ENCODE measurements around the gene C22orf15.

C22orf15 gene

GRCh38 chr22:23786752-23787599 lies 24.2 kb downstream of the C22orf15 start, which contains the start of gene SMARCB1:
Gene SMARCB1, plus strand, starts transcription at chr22:23786966. Its CDS starts 204 bp downstream, at chr22:23787170.
- in situ Hi-C loops (cut with MboI; ENCODE audit: low sequenced_read_pairs) = no loop called here

GRCh38 chr22:23787600-23787896 lies 24.8 kb downstream of the C22orf15 start:
- in situ Hi-C loops (cut with MboI; ENCODE audit: low sequenced_read_pairs) = no loop called here

DNA sequence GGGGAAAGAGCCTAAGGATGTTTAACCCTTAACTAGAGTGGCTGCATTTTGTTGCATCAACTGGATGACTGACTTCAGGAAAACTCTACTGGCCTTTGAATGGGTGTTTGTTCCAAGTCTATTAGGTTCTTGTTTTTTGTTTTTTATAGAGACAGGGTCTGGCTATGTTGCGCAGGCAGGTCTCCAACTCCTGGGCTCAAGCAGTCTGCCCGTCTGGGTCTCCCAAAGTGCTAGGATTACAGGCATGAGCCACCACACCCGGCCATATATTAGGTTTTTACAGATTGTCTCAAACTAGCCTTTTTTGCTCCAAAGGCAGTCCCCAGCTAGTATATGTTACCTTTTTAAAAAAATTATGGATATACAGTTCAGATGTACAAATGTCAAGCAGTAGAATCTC lies 25.1 kb downstream of the C22orf15 start:
- in situ Hi-C loops (cut with MboI; ENCODE audit: low sequenced_read_pairs) = no loop called here

DNA sequence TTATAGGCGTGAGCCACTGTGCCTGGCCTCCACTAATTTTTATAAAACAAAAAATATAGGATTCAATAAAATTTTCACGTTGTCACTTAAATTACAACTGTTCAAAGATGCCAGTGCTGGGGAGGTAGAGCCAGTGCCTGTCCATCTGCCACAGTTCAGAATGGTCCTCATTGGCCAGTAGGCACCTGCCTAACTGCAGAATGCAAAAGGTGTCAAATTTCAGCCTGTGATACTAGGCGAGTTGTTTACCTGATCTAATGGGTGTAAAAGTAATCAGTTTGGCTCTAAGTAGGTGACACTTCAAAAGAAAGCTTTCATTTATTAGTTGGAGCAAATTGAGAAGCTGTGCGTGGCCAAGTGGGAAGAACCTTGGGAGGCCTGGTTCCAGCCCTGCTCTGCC lies 26.3 kb downstream of the C22orf15 start:
- in situ Hi-C loops (cut with MboI; ENCODE audit: low sequenced_read_pairs) = no loop called here

- in situ Hi-C loops (cut with MboI; ENCODE audit: low sequenced_read_pairs) = no loop called here
Measured at GRCh38 chr22:23789638-23790037, 26.8 kb downstream of the C22orf15 start.

GRCh38 chr22:23790819-23791737 lies 28.3 kb downstream of the C22orf15 start:
- in situ Hi-C loops (cut with MboI; ENCODE audit: low sequenced_read_pairs) = no loop called here

- in situ Hi-C loops (cut with MboI; ENCODE audit: low sequenced_read_pairs) = no loop called here
Measured at GRCh38 chr22:23791738-23792645, 29.2 kb downstream of the C22orf15 start.

- in situ Hi-C loops (cut with MboI; ENCODE audit: low sequenced_read_pairs) = no loop called here
Measured at GRCh38 chr22:23793326-23793725, 30.5 kb downstream of the C22orf15 start.

- in situ Hi-C loops (cut with MboI; ENCODE audit: low sequenced_read_pairs) = no loop called here
Measured at GRCh38 chr22:23796461-23796860, 33.7 kb downstream of the C22orf15 start.

DNA sequence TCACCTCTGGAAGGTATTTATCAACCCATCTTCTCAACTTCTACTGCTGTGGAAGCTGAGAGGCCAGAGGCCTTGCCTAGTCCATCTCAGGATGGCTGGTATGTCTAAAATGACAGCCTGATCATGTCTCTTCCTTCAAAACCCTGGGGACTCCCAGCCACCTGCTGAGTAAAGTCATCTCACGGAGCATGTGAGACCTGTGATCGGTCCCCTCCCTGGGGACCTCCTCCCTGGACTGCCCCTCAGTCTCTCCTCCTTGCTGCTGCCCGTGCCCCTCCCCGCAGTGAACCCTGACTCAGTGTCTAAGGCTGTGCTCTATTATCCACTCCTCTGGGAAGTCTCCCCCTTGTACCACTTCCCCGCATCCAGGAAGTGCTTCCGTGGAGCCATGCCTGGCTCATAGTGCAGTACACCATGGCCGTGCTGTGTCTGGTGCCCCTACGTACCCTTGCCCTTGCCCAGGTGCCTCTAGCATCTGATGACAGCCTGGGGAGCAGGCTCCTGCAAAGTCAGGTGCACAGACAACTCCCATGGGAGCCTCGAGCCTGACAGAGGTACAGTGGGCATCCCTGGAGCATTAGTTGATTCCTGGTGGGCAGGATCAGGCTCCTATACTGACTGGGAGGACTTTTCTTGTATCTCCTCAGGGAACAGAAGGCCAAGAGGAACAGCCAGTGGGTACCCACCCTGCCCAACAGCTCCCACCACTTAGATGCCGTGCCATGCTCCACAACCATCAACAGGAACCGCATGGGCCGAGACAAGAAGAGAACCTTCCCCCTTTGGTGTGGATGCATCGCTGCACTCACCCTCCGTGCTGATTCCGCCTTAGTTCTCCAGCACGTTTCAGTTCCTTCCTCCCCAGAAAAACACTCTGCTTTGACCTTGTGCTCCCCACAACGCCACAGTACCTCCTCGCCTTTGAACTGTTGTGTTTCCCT lies 37.8 kb downstream of the C22orf15 start:
- in situ Hi-C loops (cut with MboI; ENCODE audit: low sequenced_read_pairs) = no loop called here

- in situ Hi-C loops (cut with MboI; ENCODE audit: low sequenced_read_pairs) = no loop called here
Measured at GRCh38 chr22:23801238-23801821, 38.5 kb downstream of the C22orf15 start.

DNA sequence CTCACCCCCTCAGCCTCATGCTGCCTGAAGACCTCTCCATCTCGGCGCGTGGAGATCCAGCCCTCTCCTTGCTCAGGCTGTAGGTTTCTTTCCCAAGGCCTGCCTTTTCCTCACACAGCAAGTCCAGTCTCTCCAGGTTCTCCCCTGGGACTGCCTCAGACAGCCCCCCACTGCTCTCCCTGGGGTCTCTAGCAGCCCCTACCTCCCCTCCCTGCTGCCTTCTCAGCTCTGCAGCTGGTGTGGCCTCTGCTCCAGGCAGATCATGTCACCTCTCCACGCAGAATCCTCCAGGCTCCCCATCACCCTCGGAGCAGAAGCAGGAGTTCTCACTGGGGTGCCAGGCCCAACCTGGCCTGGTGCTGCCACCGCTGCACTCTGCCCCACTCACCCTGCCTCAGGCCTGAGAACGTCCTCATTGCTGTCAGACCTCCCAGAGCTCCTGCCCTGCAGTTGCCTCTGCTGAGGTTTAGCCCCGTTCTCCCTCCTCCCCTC lies 39.1 kb downstream of the C22orf15 start:
- in situ Hi-C loops (cut with MboI; ENCODE audit: low sequenced_read_pairs) = no loop called here

GRCh38 chr22:23803001-23803819 lies 40.4 kb downstream of the C22orf15 start:
- in situ Hi-C loops (cut with MboI; ENCODE audit: low sequenced_read_pairs) = no loop called here

DNA sequence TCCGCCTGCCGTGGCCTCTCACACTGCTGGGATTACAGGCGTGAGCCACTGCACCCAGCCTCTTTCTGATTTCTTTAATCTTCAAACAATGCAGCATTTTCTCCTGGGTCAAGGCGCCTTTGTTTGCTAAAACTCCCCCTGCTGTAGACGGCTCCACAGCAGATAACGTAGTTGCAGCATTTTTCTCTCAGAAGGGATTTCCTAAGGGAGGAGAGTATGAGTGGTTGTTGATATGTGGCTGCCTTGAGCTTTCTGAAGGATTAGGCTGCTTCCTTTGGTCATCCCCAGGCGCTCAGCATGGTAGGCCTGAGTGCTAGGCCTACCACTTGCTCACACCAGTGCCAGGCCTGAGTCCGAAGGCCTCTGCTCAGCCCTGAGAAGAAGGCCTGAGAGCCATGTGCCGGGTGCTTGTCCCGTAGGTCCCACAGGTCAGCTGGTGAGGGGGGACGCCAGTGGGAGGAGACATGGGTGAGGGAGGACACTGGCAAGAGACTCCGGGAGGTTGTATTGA lies 42.0 kb downstream of the C22orf15 start:
- in situ Hi-C loops (cut with MboI; ENCODE audit: low sequenced_read_pairs) = no loop called here

GRCh38 chr22:23806837-23807236 lies 44.0 kb downstream of the C22orf15 start:
- in situ Hi-C loops (cut with MboI; ENCODE audit: low sequenced_read_pairs) = no loop called here

GRCh38 chr22:23812378-23812777 lies 49.6 kb downstream of the C22orf15 start:
- in situ Hi-C loops (cut with MboI; ENCODE audit: low sequenced_read_pairs) = no loop called here
